PFSK-1 (cell line): ENCODE data around the gene FER.

Experiments used
- POLR2AphosphoS5 ChIP-seq: IDR thresholded peaks from 2 replicates; pipeline ENCODE4 v1.6.1; 2012; ENCODE audit warnings: low read depth, mild to moderate bottlenecking, control low read depth, low read length, moderate library complexity
- SIN3A ChIP-seq: IDR thresholded peaks from 2 replicates; pipeline ENCODE4 v1.6.1; 2012; ENCODE audit warnings: mild to moderate bottlenecking, low read length, moderate library complexity, borderline replicate concordance; ENCODE audit not compliant: insufficient read depth
- TAF1 ChIP-seq: IDR thresholded peaks from 2 replicates; pipeline ENCODE4 v1.6.1; 2012; ENCODE audit warnings: low read length, control low read depth, borderline replicate concordance; ENCODE audit not compliant: insufficient read depth
- TF ChIP-seq, protein P1 (sequence below), 2 experiments: IDR thresholded peaks; 2 replicates each; pipeline versions ENCODE4 v1.6.1 to v1.8.0; 2011 to 2012; ENCODE audit warnings: low read depth in 2 of 2, low read length in 2 of 2, control low read depth in 1 of 2, inconsistent platforms in 1 of 2, mild to moderate bottlenecking in 1 of 2, moderate library complexity in 1 of 2; ENCODE audit not compliant: insufficient read depth in 1 of 2

DNA sequence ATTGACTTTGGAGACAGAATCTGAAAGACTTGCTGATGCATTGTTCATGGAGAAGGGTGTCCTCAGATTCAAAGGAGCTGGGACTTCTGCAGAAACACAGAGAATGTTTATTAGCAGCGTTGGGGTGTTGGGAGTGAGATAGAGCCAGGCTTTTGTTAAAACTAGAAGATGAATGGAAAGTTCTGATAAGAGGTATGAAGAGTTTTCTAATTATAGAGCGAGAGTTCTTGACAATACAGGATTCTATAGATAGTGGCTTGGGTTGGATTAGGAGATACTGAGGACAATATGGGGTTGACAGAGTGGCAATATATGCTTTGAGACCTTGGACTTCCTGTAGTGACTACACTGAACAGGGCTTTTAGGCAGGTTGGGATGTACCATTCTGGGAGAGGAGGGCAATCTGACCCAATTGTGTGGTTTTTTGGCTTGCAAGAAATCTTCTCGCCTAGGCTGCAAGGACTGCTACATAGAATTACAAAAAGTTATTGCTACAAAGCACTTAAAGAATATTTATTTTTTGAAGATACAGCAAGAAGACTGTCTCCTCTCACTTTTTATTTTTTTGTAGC lies 83.1 kb downstream of the FER start:
- TF ChIP-seq, protein P1, sequence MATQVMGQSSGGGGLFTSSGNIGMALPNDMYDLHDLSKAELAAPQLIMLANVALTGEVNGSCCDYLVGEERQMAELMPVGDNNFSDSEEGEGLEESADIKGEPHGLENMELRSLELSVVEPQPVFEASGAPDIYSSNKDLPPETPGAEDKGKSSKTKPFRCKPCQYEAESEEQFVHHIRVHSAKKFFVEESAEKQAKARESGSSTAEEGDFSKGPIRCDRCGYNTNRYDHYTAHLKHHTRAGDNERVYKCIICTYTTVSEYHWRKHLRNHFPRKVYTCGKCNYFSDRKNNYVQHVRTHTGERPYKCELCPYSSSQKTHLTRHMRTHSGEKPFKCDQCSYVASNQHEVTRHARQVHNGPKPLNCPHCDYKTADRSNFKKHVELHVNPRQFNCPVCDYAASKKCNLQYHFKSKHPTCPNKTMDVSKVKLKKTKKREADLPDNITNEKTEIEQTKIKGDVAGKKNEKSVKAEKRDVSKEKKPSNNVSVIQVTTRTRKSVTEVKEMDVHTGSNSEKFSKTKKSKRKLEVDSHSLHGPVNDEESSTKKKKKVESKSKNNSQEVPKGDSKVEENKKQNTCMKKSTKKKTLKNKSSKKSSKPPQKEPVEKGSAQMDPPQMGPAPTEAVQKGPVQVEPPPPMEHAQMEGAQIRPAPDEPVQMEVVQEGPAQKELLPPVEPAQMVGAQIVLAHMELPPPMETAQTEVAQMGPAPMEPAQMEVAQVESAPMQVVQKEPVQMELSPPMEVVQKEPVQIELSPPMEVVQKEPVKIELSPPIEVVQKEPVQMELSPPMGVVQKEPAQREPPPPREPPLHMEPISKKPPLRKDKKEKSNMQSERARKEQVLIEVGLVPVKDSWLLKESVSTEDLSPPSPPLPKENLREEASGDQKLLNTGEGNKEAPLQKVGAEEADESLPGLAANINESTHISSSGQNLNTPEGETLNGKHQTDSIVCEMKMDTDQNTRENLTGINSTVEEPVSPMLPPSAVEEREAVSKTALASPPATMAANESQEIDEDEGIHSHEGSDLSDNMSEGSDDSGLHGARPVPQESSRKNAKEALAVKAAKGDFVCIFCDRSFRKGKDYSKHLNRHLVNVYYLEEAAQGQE (IDR thresholded peaks at IDR 0.05; ENCODE audit: insufficient read depth in 1 of 2, low read depth in 2 of 2, low read length in 2 of 2), result no peak
- TF ChIP-seq POLR2AphosphoS5, result no peak
- no peak for TF ChIP-seq TAF1
- TF ChIP-seq SIN3A, result no peak
